Inferior parietal cortex (tissue), 1 donor: ENCODE data around the gene WDR5.

Source experiments
- DNase-seq: peaks from one replicate; pipeline ENCODE4 v3.0.0-alpha.2; 2016; ENCODE audit errors: extremely low spot score

WDR5 gene

DNA sequence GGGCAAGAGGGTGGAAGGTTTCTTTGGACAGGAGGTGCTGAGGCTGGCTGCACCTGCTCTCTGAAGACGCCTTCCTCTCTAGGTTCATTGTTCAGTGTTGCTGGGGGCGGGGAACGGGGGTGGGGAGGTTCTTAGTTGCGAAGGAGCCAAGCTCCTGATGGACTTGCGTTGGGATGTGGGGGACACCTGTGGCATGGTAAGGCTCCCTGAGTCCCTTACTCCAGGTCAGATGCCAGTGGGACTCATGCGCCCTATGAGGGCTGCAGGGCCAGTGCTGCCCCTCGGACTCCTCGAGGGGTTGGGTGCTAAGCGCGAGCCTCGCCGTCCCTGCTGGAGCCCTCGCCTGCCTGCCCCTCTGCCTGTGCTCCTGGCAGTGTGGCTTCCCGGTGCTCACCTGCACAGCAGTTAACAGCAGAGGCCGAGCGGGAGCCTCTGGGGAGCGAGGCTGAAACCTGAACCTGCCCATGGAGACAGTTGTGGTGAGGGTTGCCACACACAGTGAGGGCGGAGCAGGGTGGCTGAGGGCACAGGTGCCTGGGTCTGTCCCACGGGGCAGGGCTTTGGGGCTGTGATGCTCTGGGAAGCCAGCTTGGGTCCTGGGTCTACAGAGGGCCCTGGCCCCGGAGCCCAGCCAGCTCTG, 23.0 kb downstream of the WDR5 start:
- no peak for DNase-seq

- DNase-seq, result no peak
Measured at GRCh38 chr9:134159566-134160245, 23.8 kb downstream of the WDR5 start.

DNA sequence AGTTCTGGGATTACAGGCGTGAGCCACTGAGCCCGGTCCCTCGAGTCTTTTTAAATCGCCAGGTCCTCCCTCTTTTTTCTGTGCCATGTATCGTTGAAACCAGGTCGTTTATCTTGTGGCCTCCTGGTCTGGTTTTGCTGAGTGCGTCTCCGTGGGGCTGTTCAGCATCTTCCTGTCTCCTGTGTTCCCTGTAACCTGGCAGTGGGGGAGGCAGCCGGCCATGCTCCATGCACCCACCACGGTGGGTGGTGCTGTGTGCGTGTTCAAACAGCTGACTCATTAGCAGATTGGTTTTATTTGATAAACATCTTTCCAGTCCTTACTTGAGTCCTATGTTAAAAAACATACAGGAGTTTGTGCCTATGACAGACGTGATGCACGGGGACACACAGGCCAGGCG, 25.8 kb downstream of the WDR5 start:
- DNase-seq, result no peak

GRCh38 chr9:134162212-134162775, 26.4 kb downstream of the WDR5 start:
- DNase-seq, result no peak

- no peak for DNase-seq
Measured at GRCh38 chr9:134162926-134163370, 27.1 kb downstream of the WDR5 start.

DNA sequence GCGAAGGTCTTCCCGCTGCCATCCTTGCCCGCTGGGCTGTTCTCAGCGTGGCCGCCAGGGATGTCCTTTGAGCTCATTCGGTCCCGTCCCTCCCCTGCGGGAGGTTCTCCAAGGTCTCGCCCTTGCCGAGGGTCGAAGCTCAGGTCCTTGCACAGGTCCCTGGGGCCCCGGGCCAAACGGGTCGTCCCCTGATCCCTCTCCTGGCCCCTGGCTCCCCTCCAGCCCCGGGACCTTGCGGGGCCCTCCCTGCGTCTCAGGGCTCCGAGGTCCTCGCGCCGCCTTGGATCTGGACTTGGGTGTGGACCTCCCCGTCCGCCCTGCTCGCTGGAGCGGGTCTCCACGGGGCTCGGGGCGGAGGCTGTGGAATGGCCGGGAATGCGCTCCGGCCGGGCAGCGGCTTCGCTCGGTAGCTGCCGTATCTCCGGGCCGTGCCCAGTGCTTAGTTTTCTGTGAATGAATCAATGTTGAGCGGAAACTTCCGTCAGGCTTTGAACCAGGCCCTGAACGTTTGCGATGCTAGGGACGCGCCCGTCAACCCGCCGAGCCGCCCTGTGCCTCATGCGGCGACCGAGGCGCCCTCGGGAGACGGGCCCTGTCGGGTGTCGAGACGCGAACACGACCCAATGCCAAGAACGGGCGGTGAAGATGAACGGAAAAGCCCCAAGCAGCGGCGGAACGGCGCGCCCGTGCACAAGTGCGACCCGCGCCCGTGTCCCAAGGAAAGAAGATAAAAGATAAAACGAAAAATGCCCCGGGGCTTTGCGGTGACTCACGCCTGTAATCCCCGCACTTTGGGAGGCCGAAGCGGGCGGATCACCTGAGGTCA, 27.7 kb downstream of the WDR5 start:
- peak; percentile 39 for DNase-seq

- no peak for DNase-seq
Measured at GRCh38 chr9:134164879-134165278, 29.0 kb downstream of the WDR5 start.

- peak; percentile 31 for DNase-seq
Measured at GRCh38 chr9:134165357-134166315, 29.8 kb downstream of the WDR5 start.

- no peak for DNase-seq
Measured at GRCh38 chr9:134166374-134166773, 30.5 kb downstream of the WDR5 start.

DNA sequence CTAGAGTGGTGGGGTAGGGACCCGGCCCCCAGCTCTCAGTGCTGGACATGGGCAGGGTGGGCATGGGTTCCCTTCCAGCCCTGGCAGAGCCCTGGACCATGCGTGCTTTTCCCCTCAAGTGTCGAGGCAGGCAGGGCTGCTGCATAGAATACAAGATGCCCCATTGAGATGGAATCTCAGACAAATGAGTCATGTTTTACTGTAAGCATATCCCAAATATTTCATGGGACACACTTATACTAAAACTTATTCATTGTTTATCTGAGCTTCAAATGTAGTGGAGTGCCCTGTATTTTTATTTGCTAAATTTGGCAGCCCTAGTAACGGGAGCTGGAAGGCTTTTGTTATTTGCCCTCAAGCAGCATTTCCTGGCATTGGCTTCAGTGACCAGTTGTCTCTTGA, 31.6 kb downstream of the WDR5 start:
- DNase-seq, result no peak

DNA sequence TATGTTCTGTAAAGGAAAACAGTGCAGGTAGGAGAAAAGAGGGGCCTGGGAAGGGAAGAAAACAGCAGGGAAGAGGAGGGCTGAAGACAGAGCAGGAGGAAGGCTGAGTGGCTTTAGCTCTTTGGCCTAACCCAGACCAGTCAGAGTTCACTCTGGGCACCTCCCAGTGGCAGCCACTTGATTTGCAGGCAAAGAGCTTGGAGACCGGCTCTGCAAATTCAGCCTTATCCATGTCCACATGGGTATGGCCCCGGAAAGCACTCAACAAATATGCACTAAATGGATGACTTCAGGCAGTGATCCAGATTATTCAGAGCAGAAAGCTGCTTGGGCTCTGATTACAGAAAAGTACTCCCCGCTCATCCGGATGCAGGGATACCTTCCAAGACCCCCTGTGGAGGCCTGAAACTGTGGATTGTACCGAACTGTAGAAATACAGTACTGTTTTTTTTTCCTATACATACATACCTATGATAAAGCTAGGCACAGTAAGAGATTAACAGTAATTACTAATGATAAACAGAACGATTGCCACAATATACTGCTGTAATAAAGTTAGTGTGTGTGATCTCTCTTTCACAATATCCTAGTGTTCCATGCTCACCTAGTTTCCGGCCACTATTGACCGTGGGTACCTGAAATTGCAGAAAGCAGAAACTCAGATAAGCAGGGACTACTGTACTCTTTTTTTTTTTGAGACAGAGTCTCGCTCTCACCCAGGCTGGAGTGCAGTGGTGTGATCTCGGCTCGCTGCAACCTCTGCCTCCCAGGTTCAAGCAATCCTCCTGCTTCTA, 33.1 kb downstream of the WDR5 start:
- no peak for DNase-seq

- no peak for DNase-seq
Measured at GRCh38 chr9:134169724-134170401, 34.0 kb downstream of the WDR5 start.

GRCh38 chr9:134170532-134171315, 34.8 kb downstream of the WDR5 start:
- no peak for DNase-seq

- DNase-seq, result no peak
Measured at GRCh38 chr9:134171316-134172197, 35.7 kb downstream of the WDR5 start.

DNA sequence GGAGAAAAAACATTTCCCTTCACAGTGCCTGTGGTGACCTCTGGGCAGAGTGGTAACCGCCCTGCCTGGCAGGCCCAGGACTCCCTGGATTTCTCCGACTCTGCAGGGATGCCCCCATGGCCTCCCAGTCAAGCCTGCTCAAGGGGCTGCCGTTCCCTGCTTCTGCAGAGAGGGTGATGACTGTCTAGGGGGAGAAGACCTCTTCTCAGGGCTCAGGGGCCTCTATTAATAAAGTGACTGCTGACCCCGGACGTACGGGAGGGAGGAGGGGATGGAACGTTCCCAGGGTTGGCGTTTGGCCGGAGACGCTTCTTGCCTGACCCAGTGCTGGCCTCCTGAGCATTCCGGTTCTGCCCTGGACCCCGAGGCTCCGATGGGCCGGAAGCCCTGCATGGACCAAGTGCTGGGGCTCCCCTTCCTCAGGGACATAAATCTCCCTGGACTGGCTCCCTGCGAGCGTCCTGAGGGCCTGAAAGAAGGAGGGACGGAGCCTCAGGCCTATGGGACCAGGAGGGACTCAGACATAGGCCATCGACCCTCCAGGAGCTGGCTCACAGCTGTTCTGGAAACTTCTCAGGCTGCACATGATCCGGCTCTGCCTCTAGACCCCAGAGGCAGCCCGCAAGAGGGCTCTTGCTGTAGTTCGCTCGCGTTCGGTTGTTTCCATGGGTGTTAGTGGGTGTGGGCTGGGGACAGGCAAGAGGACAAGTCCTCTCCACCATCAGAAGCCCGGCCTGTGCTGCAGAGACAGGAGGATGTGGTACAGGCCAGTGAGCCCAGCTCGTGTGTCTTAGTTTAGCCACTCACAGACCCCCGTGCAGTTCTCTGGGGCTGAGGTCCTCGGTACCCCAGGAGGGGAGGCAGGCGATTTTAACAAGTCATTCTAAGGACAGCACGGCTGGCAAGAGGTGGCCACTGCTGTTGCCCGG, 36.6 kb downstream of the WDR5 start:
- DNase-seq, result no peak

- no peak for DNase-seq
Measured at GRCh38 chr9:134173127-134174072, 37.5 kb downstream of the WDR5 start.
